Fibroblast of lung (primary cell): Measurements from ENCODE around the gene KLHL2.

Source experiments
- EZH2 ChIP-seq: IDR thresholded peaks from 2 replicates; pipeline ENCODE4 v1.5.1; 2012; ENCODE audit warnings: low read length, control low read depth, mild to moderate bottlenecking; ENCODE audit errors: missing control alignments
- TF ChIP-seq, protein P1 (sequence below), 2 donors: IDR thresholded peaks in 1 of 2; conservative IDR thresholded peaks in 1 of 2; 1 replicate in 1 of 2; 2 replicates in 1 of 2; pipeline ENCODE4 v1.5.1; 2011 to 2012; ENCODE audit warnings: low read length in 2 of 2, control low read depth in 1 of 2, inconsistent platforms in 1 of 2, low read depth in 1 of 2, mild to moderate bottlenecking in 1 of 2

- TF ChIP-seq EZH2: no peak
- TF ChIP-seq, protein P1, sequence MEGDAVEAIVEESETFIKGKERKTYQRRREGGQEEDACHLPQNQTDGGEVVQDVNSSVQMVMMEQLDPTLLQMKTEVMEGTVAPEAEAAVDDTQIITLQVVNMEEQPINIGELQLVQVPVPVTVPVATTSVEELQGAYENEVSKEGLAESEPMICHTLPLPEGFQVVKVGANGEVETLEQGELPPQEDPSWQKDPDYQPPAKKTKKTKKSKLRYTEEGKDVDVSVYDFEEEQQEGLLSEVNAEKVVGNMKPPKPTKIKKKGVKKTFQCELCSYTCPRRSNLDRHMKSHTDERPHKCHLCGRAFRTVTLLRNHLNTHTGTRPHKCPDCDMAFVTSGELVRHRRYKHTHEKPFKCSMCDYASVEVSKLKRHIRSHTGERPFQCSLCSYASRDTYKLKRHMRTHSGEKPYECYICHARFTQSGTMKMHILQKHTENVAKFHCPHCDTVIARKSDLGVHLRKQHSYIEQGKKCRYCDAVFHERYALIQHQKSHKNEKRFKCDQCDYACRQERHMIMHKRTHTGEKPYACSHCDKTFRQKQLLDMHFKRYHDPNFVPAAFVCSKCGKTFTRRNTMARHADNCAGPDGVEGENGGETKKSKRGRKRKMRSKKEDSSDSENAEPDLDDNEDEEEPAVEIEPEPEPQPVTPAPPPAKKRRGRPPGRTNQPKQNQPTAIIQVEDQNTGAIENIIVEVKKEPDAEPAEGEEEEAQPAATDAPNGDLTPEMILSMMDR (conservative IDR thresholded peaks at IDR 0.05 in 1 of 2, IDR thresholded peaks at IDR 0.05 in 1 of 2; ENCODE audit: low read depth in 1 of 2, low read length in 2 of 2): no peak
These were observed 117.0 kb downstream of the KLHL2 start for GRCh38 chr4:165324236-165324917.
